H1 (cell line): Measurements from ENCODE around the gene RGS6. TPM values are rescaled to one million over a fixed set of nuclear protein-coding genes. Genes with fewer than 3 reads are reported as not detected.

Experiments used
- CHD1 ChIP-seq: IDR thresholded peaks from 2 replicates; pipeline ENCODE4 v1.6.1; 2012; ENCODE audit warnings: low read depth, low read length, improper control_type of control experiment
- EGR1 ChIP-seq: IDR thresholded peaks from 2 replicates; pipeline ENCODE4 v1.6.1; 2011; ENCODE audit warnings: low read depth, low read length, borderline replicate concordance
- FOSL1 ChIP-seq: IDR thresholded peaks from 2 replicates; pipeline ENCODE4 v1.6.1; 2011; ENCODE audit warnings: mild to moderate bottlenecking, low read depth, low read length, moderate library complexity; ENCODE audit not compliant: insufficient read depth
- KDM5A ChIP-seq: fragments of 200-600 bp; IDR thresholded peaks from 2 replicates; pipeline ENCODE4 v1.7.1; 2012; ENCODE audit warnings: mild to moderate bottlenecking, low read length, inconsistent platforms, mixed read lengths
- RAD21 ChIP-seq, 2 experiments: IDR thresholded peaks in 1 of 2; conservative IDR thresholded peaks in 1 of 2; 2 replicates each; pipeline ENCODE4 v1.6.1; 2011; ENCODE audit warnings: low read depth in 2 of 2, low read length in 2 of 2, improper control_type of control experiment in 1 of 2, inconsistent platforms in 1 of 2, mild to moderate bottlenecking in 1 of 2, moderate library complexity in 1 of 2
- SUZ12 ChIP-seq: fragments of 200-600 bp; sonication (generic); IDR thresholded peaks from 2 replicates; pipeline ENCODE4 v1.6.1; 2012; ENCODE audit warnings: mild to moderate bottlenecking, inconsistent platforms, low read length, moderate library complexity, mixed read lengths
- YY1 ChIP-seq: IDR thresholded peaks from 2 replicates; pipeline ENCODE4 v1.6.1; 2011; ENCODE audit warnings: low read depth, mild to moderate bottlenecking, low read length
- polyA plus RNA-seq, 7 experiments: library from polyadenylated mRNA; depleted of rRNA in 3 of 7; stranded (reverse) in 5 of 7; unstranded in 2 of 7; fragments of >200 nt in 5 of 7; fragments of 200-250 nt in 2 of 7; gene quantifications; 1 replicate in 5 of 7; 2 replicates in 1 of 7; 4 replicates in 1 of 7; pipeline versions ENCODE4 v1.2.1 to v1.2.3, GENCODE V29; 2011 to 2013; ENCODE audit warnings: missing spikeins in 2 of 7, mixed read lengths in 2 of 7
- total RNA-seq: library from RNA; stranded (reverse); fragmentation: NEBNext Ultra II Directional; extraction: Animal tissue kit (Norgen Biotek cat#: 25700); gene quantifications from 2 replicates; pipeline ENCODE4 v1.2.1, GENCODE V29; 2021

RGS6 gene
- total and polyA plus RNA-seq, 2 of the 8 experiments (the other 6 are each of a cell fraction or from before 2014, with no cell fraction given), result 0.26 to 1.1 TPM

GRCh38 chr14:72013721-72014345 lies 81.6 kb downstream of the RGS6 start (continued):
- TF ChIP-seq RAD21 (IDR thresholded peaks at IDR 0.05 in 1 of 2, conservative IDR thresholded peaks at IDR 0.05 in 1 of 2; ENCODE audit: low read depth in 2 of 2, low read length in 2 of 2) (no peak), SUZ12 (no peak), FOSL1 (no peak), CHD1 (no peak), KDM5A (no peak), EGR1 (no peak), YY1 (no peak)
- TF ChIP-seq, all 59 proteins: peak for 0
